DMS53 treated with DMSO at 0.1 percent for 48 hours (cell line): ENCODE results near the gene TDRD9.
A peak's percentile ranks its signal among the peaks of the same experiment; 100 is the strongest.
"Not testable (repeated sequence)": the region's sequence is repeated elsewhere in the genome, so short reads cannot be mapped to it uniquely, and the experiment has no call there.

Source experiments
- DNase-seq: peaks from one replicate; lab custom pipeline; 2025; ENCODE audit not compliant: unreplicated experiment; lab: John Stamatoyannopoulos, UW

Gene TDRD9

DNA sequence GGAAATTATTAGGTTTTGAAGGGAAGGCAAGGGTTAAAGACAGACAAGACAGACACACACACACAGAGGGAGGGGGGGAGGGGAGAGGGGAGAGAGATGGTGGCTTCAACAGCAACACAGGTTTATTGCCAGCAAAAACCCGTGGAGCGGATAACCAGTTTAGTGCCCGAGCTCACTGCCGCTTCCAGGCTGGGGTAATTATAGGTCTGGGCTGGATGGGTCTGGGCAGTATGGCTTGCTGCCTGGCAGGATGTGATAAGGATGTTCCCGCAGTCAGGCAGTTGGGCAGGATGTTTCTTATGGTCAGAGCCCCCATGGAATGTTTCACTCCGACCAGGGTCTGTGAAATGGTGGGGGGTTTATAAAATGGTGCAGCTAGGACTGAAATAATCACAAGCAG is 4.4 kb upstream of the TDRD9 start:
- DNase-seq, result no peak

DNA sequence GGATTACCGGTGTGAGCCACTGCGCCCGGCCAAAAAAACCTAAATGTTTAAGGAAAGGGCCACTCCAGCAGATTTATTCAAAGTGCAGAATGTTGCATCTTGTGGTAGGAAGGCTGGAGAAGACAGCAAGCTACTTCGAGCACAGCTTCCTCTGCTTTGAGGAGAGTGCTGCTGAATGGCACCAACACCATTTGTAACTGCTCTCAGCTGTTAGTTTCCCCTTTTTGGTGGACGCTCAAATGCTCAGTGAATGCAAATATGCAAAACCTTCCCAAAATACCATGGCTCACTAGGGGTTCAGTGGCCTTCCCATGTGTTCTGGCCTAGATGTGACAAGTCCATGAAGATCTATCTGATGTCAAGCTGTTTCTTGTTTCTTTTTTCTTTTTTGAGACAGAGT is 2.9 kb upstream of the TDRD9 start:
- DNase-seq, result no peak

DNA sequence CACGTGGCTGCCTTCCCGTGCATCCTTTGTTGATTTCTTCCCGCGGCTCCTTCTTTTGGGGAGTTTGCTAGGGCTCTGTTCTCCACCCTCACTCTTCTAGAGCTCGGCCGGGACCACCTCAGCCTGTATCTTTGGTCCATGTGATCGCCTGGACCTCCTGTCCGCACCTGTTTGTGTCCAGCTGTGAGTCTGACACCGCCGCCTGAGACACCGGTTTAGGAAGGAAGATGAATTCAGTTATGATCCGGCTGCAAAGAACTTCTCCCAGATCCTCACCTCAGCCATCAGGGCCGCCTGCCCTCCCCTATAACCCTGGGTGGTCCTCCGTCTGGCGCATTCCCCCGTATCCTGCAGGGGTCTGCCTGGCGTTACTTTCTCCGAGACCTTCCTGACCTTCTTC is 690 bp upstream of the TDRD9 start:
- no peak for DNase-seq

DNA sequence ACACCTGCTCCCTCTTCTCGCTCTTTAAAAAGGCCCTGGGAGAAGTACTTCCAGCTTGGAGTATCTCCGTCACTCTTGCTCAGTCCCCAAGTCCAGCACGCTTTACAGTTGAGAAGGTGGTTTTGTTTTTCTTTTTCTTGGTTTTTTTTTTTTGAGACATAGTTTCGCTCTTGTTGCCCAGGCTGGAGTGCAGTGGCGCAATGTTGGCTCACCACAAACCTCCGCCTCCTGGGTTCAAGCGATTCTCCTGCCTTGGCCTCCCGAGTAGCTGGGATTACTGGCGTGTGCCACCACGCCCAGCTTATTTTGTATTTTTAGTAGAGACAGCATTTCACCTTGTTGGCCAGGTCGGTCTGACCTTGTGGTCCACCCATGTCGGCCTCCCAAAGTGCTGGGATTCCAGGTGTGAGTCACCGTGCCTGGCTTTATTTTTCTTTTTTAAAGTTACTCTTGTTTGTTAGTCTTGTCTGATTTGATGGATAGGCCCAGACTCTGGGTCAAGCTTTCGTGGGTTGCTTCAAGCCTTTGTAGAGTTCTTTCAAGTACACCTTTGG is 1.9 kb downstream of the TDRD9 start:
- DNase-seq, result no peak

DNA sequence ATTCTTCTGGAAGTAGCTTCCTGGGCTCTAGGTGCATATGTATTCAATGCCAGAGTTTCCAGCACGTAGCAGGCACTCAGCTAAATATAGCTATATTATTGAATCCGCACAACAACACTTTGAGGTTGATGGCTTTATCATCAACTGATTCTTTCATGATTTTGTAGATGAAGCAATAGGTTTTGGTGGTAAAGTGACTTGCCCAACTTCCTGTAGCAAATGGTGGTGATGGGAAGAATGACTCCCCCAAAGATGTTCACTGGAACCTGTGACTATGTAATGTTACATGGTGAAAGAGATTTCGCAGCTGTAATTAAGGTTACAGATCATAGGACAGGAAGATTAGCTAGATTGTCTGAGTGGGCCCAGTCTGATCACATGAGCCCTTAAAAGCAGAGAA is 3.2 kb downstream of the TDRD9 start:
- DNase-seq, result no peak

DNA sequence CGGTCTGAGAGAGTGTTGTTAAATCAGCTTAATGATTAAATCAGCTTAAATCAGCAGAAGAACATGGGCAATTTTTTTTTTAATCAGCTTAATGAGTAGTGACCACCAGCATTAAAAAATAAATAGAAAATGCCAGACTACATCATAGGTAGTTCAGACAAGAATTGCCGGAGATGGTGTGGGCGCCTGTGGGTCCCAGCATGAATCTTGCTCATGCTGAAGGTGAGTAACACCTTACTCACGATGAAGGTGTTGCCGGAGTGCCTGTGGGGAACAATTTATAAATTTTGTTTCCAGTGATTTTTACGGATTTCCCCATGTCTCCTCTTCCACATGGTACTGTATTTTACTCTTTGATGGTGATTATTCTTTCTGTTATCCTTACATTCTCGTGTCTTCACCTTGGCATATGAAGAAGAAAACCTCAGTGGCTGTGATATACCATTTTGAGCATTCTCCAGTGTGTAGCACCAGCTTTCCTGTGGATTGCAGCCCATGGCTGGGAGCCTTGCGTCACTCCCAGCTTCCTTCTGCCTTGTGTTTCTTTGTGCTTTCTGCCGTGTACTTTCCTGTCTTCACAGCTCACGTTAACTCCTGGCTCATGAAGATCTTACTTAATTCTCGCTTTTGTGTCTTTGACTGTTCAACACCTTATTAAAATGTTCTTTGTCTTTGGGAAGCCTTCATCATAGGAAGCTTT is 4.7 kb downstream of the TDRD9 start:
- DNase-seq, result no peak

DNA sequence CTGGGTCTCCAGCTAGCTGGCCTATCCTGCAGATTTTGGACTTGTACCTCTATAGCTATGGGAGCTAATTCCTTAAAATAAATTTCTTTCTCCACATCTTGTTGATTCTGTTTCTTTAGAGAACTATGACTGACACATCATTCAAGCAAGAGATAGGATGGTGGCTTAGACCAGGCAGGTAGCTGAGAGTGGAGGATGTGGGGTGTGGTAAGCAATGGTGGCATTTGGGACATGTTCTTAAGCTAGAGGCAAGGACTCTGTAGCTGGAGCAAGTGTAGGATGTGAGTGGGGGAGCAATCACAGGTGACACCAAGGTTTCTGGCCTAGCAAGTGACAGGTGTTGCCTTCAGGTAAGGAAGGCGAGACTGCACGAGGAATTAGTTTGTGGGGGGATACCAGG is 6.8 kb downstream of the TDRD9 start:
- no peak for DNase-seq

DNA sequence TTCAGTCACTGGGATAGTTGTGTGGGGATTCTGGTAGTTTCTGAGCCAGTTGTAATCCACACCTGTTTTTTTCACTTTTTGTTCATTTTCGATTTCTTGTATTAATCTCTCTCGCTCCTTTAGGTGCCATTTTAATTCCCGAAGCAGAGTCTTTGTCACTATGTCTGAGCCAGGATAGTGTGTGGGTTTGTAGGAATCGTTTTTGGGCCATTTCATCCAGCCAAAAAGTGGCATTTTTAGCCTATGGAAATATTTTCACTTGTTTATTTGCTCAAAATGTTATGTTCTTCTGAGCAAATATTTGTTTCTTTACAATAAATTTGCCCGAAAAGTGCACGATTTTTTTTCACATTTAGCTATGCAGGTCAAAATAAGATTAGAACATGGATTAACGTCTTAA is 13.2 kb downstream of the TDRD9 start:
- DNase-seq, result no peak

DNA sequence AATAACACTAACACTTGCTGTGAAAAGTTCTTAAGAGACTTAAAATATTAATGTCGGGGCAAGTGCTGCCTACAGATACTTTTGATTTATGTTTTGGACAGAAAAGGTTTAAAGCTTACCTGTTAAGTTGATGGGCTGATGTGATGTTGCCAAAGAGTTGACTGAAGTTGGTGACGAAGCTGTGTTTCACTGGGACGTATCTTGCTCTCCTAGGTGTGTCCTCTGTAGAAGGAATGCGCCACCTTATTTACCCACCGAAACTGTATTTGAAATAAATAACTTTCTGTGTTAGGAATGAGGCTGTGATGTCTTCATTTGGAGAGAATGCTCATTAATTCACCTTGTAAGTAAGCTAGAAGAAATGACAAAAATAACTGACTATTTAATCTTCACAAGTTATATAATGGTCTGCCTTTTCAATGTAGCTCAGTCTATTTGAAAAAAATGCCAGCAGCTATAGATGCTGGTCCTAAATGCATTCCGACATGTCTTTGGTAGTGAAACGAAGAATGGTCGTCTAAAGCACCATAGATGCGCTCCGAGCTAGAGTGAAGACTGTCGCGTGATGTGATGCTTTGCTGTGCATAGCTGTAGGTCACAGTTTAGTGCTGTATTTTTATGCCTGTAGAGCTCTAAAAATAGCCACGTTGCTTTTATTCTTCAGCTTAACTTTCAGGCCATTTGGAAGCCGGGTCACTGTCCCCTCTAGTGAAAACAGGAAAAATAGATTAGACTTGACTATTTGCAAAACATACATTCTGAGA is 13.9 kb downstream of the TDRD9 start, which contains the start of gene RD3L:
RD3L (minus strand) TSS at position 557 of the 764 bp plus-strand sequence. CDS start 834 bp downstream, outside the sequence.
- DNase-seq, result no peak

DNA sequence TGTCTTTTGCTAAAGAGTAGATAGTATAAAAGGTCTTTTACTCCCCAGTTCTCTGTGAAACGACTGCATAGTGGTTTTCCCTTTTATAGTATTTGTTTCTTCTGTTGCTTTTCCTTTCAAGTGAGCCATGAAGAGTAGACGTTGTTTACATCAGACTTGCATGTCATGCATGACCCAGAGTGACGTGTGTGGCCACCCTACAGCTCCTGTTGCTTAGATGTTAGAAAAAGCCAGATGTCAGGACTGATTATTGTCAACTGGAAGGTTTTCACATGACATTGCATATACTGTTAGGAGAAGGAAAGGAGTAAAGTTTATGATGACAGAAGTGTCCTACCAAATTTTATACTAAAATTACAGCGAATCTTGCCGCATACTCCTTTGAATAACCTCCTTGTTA is 15.4 kb downstream of the TDRD9 start:
- DNase-seq, result peak; percentile 73

DNA sequence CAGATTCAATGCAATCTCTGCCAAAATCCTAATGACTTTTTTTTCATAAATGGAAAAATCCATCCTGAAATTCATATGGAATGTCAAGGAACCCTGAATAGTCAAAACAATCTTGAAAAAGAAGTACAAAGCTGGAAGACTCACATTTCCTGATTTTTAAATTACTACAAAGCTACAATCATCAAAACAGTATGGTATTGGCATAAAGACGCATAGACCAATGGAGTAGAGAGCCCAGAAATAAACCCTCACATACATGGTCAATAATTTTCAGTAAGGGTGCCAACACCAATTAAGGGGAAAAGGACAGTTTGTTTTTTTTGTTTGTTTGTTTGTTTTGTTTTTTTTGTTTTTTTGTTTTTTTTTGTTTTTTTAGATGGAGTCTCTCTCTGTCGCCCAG is 18.7 kb downstream of the TDRD9 start:
- DNase-seq, result no peak

DNA sequence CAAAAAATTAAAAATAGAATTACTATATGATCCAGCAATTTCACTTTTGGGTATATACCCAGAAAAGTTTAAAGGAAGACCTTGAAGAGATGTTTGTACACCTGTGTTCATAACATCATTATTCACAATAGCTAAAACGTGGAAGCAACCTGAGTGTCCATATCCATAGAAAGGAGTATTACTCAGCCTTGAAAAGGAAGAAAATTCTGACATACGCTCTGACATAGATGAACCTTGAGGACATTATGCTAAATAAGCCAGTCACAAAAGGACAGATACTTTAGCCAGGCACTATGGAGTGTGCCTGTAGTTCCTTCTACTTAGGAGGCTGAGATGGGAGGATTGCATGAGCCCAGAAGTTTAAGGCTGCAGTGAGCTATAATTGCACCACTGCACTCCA is 20.2 kb downstream of the TDRD9 start:
- DNase-seq, result no peak

DNA sequence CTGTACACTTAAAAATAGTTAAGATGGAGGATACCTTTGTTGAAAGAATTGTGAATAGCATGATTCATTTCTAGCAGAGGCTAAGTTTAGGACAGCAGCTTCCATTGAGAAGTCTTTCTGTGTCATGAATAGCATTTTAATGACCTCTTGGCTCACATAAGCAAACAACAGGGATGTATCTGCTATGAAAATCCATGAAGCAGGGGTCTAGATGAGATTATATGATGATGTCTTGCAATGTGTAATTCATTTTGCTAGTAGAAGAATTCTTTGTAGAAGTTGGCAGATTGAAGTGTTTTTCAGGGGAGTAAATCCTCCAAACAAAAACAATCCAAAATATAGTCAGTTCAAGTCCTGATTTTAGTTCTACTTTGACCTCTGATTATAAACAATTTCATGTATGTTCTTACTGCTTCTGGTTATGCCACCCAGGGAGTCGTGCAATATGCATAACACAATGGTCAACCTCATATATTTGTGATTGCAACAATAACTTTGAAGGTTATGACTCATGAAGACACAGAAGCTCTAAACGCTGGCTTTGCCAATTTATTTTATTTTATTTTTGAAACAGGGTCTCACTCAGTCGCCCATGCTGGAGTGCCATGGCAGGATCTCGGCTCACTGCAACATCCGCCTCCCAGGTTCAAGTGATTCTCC is 21.0 kb downstream of the TDRD9 start:
- DNase-seq, result no peak

DNA sequence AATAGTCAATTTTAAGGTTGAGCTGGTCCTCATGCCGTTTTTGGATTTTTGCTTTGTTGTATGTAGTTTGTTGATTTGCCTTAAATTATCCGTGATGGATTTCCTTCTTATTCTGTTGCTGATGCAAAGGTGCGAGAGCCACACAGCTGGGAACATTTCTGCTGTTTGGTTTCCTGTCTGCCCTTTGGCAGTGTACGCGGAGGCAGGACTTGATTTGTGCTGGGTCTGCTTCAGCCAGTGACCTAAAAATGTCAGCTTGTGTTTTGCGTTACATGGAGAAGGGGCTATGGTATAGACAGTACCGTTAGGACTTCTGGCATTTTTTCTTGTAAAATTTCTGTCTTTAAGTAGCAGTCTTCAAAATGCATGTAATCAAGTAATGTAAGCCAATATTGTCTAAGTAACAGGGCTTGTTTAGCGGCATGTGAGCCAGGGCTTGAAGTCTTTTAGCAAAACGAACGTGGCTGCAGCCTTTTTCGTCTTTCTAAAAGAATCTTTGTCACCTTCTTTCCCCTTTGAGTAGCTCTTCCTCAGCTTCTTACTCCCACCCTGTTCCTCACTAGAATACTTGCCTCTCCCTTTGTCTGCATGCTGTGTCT is 32.3 kb downstream of the TDRD9 start:
- DNase-seq, result no peak

DNA sequence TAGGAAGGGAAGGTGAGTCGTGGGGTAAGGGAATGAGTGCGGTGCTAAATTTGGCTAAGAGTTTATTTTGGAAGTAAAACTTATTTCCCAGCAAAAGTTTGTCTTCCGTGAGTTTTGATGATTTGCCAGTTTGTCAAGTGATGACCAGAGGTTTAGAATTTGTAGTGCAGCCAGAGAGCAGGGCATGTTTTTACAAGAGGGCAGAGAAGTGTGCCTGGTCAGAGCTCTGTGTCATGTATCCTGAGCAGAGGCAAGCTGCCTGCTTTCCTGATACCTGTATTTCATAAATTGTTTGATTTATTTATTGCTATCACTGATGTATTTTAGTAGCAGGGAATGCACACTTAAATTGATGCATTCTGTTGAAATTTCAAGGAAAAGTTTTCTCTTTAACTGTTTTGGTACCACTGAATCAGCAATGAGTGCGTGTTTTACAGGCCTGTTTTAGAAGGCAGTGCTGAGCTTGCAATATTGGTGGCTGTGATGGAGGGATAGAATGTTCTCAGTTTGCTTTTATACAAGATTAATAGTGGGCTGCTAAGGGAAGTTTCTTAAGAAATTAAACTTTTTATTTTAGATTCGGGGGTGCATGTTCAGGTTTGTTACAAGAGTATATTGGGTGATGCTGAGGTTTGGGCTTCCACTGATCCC is 33.8 kb downstream of the TDRD9 start:
- DNase-seq, result no peak

DNA sequence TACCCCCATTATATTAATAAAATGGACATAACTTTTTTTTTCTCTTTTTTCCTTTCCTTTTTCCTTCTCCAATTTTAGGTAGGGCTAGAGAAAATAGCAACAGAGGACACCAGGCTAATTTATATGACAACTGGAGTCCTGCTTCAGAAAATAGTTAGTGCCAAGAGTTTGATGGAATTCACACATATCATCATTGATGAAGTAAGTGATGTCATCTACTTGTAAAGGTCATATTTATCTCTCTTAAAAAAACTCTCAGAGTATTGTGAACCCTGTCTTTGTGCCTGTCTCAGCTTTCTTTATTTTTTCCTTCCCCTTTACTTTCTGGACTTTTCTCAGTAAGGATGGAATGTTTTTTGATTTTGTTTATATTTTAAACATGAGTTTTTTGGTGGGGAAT is 38.4 kb downstream of the TDRD9 start:
- no peak for DNase-seq

DNA sequence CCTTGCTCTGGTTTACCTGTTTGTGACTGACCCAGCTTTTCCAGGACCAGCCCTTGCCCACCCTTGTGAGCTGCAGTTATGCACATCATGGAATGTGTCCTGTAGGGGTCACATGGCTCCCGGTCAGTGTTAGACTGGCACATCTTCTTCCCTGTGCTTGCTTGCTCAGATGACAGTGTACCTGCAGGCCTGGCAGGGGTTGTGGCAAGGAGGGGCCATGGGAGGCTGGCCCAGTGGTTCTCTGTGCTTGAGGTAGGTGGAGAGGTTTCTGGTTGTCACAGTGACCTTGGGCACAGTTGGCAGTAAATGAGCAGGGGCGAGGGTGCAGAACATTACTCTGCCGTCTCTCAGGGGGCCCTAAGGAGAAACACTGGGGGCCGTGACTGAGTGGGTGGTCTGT is 41.7 kb downstream of the TDRD9 start:
- no peak for DNase-seq

DNA sequence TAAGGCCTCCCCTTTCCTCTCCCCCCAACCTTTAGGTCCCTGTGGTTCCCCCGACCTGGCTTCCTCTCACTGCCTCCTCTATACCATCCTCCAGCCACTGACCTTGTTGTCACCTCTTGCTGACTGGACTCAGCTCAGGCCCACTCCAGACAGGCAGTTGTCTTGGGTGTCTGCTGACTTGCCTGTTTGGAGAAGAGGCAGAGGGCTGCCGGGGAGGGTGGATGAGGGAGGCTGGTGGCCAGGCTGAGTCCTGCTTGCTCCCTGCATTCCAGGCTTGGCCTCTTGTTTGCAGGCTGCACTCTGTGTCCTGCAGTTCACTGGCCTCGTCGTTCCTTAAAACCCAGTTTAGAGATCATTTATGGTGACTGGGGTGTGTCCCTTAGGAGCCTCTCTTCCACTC is 45.1 kb downstream of the TDRD9 start:
- DNase-seq, result no peak

DNA sequence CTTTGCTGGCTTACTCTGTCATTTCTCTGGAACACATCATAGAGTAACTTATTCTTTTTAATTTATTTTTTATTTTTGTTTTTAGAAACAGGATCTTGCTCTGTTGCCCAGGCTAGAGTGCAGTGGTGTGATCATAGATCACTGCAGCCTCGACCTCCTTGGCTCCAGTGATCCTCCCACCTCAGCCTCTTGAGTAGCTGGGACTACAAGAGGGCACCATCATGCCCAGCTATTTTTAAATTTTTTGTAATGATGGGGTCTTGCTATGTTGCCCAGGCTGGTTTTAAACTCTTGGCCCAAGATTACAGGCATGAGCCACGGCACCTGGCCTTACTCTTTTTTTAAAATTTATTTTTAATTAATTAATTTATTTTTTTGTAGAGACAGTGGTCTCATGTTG is 46.3 kb downstream of the TDRD9 start:
- no peak for DNase-seq

DNA sequence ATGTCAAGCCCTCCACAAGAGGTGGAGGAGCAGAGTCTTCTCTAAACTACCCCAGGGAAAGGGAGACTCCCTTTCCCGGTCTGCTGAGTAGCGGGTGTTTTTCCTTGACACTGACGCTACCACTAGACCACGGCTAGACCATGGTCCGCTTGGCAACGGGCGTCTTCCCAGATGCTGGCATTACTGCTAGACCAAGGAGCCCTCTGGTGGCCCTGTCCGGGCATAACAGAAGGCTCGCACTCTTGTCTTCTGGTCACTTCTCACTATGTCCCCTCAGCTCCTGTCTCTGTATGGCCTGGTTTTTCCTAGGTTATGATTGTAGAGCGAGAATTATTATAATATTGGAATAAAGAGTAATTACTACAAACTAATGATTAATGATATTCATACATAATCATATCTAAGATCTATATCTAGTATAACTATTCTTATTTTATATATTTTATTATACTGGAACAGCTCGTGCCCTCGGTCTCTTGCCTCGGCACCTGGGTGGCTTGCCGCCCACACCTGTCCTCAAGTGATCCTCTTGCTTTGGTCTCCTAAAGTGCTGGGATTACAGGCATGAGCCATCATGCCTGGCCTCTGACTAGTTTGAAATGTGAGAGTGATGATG is 52.5 kb downstream of the TDRD9 start:
- not testable (repeated sequence) for DNase-seq

DNA sequence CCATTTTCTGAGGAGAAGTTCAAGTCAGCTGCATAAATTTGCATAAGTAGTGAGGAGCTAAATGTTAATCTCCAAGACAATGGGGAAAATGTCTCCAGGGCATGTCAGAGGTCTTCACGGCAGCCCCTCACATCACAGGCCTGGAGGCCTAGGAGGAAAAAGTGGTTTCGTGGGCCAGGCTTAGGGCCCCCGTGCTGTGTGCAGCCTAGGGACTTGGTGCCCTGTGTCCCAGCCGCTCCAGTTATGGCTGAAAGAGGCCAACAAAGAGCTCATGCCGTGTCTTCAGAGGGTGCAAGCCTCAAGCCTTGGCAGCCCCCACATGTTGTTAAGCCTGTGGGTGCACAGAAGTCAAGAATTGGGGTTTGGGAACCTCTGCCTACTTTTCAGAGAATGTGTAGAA is 55.9 kb downstream of the TDRD9 start:
- DNase-seq, result no peak
